NCI-H2227 (cell line): ENCODE measurements around the gene MIS18BP1.
"Not testable (repeated sequence)": the region's sequence is repeated elsewhere in the genome, so short reads cannot be mapped to it uniquely, and the experiment has no call there.

Experiments
- DNase-seq: peaks from one replicate; lab custom pipeline; 2025; ENCODE audit not compliant: unreplicated experiment; lab: John Stamatoyannopoulos, UW

MIS18BP1 gene

DNA sequence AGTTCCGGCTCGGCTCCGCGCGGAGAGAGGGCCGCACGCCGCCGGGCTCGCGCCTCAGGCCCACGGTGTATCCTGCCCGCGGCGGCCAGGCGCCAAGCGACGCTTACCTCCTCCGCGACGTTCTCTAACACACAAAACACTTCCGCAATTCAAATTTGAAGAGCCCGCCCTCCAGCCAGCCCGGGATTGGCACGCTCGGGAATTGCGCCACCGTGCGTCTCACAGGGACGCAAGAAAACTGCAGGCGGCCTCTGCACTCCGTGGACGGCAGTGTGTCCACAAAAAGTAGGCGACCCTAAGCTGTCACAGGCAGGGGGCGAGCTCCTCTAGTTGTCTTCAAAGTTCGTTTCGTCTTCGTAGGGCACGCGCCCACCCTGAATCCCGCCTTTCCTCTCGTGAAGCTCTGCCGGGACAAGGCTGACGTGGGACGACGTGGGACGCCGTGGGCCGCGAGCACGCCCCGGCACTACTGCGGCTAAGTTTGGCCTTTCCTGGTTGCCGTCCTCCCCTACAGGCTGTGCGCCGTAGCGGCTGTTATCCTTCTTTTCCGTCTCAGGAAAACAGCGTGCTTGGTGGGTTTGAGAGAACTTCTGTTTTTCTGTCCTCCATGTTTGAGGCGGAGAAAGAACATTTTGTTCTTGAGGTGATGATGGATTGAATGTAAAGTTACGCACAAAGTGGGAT, at the start of gene MIS18BP1:
TSS of gene MIS18BP1 (minus strand) at position 133 of the 684 bp plus-strand sequence. CDS start 5,916 bp downstream, outside the sequence.
- peak; percentile 98 for DNase-seq

DNA sequence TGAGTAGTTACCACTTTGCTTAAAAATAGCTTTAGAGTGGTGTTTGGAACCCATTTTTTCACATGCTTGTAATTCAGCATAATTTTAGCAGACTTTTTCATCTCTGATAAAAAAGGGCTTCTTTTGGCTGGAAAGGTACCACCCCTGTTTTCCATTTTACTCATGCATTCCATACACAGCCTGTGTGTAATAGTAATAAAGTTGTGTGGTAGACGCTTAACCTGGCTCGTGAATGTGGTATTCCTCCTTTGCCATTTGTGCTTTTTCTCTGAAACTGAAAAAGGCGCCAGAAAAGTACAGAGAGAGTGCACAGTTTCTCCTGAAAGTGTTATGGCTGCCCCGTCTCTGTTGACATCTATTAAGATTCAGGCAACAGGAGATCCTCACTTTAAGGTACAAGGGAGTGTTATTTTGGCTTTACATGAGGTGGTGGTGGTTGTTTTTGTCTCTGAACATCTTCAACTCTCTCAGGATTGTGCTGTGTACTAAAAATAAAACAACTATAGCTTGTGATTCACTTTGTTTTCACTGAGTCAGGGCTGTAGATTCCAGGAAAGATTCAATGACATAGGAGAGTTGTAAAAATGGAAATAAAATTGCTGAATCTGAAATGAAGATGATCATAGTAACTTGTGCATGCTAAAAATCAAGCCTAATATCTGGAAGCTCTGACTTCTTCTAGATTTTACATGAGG, 45.6 kb upstream of the MIS18BP1 start:
- DNase-seq, result no peak

DNA sequence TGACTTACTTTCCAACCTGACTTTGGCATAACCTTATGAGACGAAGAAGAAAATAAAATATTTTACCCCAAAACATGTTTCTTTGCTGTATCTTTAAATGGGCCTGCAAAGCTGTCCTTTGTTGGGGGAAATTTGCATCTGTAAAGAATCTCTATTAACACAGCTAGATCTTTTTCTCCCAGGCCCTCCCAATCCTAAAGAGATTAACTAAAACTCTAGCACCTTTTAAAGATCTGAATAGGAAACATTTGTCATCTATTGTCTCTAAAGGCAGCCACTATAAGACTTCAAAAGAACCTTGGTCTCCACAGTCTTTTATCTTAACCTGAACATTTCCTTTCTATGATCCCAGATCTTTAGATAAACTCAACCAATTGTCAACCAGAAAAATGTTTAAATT, 41.8 kb upstream of the MIS18BP1 start:
- not testable (repeated sequence) for DNase-seq

DNA sequence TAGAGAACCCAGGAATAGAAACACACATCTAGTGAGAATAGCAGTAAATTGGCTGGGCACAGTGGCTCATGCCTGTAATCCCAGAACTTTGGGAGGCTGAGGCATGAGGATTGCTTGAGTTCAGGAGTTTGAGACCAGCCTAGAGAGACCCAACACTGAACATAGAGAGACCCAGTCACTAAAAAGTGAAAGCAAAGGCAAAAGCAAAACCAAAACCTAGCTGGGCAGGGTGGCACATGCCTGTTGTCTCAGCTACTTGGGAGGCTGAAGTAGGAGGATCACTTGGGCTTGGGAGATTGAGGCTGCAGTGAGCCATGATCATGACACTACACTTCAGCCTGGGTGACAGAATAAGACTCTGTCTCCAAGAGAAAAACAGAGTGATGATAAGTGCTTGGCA, 37.5 kb upstream of the MIS18BP1 start:
- DNase-seq, result no peak

DNA sequence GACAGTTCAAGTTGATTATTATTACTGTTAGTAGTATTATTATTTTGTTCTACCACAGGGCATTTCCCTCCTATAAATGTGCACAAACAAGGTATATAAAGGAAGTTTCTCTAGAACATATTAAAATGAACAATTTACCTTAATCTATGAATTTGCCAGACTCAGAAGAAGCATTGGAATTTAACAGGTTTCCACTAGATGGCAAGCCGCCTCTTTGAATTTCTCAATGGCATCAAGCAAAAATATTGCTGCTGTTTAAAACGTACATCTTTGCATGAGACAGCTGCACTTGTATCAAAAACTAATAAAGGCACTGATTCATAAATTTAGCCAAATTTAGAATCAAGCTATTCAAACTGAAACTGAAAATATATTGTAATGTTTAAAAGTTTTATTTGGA, 34.6 kb upstream of the MIS18BP1 start:
- DNase-seq, result no peak

DNA sequence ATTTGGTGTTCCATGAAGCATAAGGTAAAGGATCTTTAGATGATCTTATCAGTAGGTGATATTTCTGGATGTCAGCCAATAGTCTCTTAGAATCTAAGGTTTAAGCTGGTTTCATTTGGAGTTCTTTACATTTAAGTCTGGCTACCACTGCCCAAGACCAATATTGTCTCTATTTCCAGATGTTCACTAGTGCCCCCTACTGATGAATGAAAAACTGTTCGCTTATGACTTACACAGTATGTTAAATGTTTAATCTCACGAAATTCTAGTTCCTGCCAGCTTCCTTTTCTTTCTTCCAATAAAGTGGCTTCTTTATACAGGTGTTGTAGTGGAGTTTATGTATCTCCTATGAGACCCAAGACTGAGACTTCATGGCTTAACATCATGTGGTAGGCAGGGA, 31.8 kb upstream of the MIS18BP1 start:
- no peak for DNase-seq

DNA sequence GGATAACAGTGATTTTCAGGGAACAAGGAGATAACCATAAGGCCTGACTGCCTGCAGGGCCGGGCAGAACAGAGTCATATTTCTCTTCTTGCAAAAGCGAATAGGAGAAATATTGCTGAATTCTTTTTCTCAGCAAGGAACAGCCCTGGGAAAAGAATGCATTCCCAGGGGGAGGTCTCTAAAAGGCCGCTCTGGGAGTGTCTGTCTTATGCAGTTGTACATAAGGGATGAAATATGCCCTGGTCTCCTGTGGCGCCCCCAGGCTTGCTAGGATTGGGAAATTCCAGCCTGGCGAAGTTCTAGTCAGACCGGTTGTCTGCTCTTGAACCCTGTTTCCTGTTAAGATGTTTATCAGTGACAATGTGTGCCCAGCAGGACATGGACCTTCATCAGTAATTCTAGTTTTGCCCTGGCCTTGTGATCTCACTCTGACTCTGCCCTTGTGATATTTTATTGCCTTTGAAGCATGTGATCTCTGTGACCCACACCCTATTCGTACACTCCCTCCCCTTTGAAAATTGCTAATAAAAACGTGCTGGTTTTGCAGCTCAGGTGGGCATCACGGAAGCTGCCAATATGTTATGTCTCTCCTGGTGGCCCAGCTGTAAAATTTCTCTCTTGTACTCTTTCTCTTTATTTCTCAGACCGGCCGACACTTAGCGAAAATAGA, 28.9 kb upstream of the MIS18BP1 start:
- DNase-seq, result not testable (repeated sequence)

DNA sequence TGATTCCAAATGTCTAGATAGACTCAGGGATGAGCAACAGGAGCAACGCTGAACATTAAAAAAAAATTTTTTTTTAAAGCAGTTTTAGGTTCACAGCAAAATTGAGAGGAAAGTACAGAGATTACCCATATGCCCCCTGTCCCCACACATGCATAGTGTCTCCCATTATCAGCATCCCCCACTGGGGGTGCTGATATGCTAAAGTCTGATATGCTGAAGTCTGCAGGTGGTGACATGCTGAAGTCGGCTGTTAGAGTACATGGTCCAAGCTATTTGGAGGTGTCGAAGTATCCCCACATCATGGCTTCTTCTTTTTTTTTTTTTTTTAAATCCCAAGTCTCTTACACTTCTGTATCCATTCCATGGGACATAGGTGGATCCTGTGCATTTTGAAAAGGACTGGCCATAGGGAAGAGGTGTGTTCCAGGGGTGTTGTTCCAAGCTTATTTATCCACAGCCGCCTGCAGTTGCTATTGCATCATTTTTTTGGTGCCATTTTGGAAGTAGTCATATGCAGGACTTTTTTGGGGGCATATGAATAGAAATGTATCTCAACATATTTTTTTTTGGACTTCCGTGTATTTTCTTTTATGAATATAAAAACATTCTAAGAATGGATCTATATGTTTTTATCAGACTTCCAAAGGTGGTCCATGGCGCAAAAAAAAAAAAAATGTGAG, 19.0 kb upstream of the MIS18BP1 start:
- DNase-seq, result no peak

DNA sequence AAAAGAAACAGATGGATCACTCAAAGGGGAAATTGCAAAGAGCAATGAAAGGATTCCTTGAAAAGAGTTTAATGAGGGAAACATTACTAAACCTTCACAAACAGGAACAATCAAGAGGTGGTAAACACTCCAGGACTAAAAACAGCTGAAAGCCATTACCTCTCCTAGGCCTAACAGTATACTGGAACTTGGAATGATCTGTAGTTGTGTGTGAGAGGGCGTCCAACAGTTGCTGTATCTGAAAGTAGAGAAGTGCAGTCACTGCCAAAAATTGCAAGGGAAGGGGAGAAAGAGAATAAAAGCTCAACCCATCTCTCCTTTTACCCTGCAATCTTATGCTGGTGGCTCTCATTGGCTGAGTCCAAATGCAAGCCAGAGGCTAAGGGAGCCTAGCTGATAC, 17.0 kb upstream of the MIS18BP1 start:
- DNase-seq, result no peak

DNA sequence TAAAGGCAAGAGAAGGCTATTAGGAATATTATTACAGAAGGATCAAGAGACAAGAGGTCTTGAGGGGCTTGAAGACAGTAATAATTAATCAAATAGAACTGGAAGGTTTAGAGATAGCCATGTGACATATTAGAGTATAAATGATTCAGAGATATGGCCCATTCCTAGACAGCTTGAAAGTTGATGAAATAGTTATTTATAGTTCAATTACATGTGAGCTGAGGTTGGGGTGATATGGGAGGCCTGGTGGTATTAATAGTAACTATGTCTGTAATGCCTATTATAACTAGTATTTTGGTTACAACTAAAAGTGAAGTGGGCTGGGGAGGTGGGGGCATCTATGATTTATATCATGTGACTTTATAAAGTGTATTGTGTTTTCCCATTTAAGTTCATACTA, 14.1 kb upstream of the MIS18BP1 start:
- no peak for DNase-seq

DNA sequence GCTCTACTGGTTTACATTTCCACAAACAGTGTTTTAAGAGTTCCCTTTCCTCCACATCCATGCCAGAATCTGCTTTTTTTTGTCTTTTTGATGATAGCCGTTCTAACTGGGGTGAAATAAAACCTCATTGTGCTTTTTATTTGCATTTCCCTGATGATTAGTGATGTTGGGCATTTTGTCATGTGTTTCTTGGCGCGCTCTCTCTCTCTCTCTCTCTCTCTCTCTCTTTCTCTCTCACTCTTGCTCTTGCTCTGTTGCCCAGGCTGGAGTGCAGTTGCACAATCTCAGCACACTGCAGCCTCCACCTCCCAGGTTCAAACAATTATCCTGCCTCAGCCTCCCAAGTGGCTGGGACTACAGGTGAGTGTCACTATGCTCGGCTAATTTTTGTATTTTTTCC, 9.6 kb upstream of the MIS18BP1 start:
- no peak for DNase-seq

DNA sequence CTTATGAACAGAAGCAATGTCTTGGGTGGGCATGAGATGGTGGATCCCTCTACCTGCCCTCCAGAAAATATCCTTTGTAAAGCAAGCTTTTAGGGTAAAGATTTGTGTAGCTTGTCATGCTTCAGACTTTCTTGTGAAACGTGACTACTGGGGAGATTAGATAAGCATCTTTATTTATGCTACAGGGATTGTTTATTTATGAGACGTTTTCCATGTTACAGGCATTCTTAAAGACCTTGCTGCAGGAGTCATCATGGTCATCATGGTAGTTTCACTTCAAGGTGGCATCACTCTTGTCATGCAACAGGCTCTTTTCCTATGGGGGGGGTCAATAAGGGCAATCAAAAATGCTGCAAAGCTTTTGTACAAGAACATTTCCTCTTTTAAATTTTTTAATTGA, 8.2 kb upstream of the MIS18BP1 start:
- no peak for DNase-seq

DNA sequence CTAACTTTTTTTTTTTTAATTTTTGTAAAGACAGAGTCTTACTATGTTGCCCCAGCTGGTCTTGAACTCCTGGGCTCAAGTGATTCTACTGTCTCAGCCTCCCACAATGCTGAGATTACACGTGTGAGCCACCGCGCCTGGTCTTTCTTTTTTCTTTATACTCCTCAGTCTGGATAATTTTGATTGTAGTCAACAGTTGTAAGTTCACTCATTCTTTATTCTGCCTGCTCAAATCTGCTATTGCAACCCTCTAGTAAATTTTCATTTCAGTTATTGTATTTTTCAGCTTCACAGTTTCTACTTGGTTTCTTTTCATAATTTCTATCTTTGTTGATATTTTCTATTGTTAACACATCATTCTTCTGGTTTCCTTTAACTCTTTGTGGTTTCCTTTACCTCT, 5.8 kb upstream of the MIS18BP1 start:
- no peak for DNase-seq

DNA sequence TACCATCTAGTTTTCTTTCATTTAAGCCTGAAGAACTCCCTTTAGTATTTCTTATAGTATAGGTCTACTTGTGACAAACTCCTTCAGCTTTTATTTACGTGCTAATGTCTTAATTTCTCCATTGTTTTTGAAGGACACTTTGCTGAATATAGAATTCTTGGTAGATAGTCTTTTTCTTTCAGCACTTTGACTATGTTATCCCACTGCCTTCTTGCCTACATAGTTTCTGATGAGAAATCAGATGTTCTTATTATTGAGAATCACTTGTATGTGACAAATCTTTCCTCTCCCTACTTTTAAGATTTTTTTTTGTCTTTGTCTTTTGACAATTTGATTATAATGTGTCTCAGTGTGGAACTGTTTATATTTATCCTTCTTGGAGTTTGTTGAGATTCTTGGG, 5.1 kb upstream of the MIS18BP1 start:
- no peak for DNase-seq

DNA sequence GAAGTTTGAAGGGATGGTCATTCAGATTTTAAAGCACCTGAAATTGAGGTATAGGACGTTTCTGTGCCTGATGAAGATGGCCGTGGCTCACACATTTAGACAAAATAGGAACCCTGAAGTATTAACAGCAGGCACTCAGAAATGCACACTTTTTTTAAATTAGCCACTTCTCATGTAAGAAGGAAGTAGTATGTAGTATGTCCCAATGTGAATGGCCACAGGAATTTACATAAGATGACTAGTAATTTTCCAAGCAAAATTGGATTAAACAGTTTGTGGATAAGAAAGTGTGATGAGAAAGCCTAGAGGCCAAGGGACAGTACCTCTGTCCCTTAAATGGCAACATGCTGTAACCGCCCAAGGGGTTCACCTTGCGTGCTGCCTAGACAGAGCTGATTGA, 1.8 kb upstream of the MIS18BP1 start:
- no peak for DNase-seq

DNA sequence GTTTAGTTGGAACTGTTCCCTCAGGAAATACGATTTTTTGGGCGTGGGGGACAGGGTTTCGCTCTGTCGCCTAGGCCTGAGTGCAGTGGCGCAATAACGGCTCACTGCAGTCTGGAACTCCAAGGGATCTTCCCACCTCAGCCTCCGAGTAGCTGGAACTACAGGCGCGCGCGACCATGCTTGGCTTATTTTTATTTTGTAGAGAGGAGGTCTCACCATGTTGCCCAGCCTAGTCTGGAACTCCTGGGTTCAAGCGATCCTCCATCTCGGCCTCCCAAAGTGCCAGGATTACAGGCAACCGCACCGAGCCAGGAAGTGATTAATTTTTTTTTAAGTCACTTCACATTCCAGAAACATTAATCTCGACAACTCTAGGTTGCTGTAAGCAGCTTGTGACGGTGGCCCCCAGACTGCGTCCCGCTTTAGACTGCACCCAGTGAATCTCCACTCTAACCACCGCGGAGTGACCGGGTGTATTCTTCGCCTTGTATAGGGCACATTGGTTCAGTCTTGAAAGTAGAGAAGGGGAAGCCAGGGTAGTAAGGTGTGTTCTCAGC, 830 bp upstream of the MIS18BP1 start:
- peak; percentile 64 for DNase-seq

DNA sequence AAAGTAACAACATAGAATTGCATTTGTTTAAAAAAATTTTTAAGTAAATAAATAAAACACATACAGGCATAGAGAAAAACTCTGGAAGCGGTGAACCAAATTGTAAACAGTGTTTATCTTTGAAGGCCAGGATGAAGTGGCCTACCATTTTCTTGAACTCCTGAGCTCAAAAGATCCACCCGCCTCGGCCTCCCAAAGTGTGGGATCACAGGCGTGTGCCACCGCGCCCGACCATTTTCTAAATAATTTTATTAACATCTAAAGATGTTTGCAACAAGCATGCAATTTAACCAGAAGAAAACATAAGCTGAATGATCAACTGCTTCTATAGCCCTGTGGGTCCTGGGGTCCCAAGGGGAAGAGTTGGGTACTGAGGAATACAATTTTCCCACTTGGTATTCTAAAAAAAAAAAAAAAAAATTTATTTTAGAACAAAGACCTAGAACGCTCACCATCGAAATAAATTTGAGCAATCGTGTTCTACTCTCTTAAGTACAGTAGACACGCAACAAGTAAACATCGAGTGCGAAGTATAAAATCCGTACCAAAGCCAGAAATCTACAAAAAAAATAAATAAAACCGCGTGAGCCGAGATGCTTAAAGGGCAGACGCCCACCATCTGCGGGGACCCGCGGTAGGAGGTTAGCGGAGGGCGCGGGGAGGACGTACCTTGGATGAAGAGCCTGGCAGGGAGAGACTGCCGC, 484 bp downstream of the MIS18BP1 start:
- DNase-seq, result peak; percentile 46

DNA sequence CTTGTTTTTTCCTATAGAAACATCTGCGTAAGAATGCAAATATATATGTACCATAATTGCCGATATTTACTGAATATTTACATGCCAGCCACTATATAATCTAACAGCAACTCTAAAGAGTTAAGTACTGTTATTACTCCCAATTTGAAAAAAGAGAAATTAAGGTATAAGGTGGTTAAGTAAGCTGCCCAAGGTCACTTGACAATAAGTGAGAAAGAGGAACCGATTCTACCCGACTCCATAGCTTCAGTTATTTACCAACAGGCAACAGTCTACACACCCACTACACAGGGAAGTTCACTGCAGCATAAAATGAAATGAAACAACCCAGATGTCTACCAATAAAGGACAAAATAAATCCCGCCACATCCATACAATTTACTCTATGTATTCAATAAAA, 1.1 kb downstream of the MIS18BP1 start:
- DNase-seq, result peak; percentile 6

DNA sequence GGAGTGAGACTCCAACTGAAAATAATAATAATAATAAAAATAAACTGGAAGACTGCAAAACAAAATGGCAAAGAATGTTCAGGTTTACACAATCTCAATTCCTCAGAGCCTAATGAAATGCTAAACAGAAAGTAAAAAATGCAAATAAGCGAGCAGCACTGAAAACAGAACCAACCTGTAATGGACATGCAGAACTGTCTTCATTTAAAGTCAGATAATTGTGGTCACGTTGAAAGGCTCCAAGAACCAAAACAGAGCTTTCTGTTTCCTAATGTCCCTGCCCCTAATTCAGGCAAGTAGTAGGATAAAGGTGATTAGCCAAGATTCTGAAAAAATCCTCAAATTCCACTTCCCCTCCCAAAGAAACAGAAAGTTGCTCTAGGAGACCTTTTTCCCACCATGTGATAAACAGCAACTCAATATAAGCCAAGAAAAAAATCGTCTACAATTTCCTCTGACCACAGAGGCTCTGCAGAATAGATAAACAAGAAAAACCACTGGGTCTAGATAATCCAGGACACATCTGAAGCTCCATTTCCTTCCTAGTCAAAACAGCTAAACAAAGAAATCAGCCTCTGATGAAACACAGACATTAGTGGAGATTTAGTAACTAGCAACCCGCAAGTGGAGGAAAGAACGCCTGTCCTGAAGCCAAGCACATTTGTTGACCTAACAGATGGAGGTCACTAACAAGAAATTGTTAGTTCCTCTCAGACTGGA, 3.0 kb downstream of the MIS18BP1 start:
- DNase-seq, result no peak

DNA sequence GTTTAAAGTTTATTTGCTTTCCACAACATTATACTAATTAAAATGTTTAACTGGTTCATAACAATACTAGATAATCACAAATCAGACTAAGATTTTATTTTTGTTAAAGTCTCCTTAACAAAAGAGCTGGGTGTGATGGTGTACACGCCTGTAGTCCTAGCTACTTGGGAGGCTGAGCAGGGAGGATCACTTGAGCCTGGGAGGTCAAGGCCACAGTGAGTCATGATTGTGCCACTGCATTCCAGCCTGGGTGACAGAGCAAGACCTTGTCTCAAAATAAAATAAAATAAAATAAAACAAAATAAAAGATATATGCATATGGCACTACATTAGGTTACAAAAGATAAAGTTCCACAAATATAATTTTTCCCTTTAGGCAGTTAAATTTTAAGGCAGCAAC, 5.6 kb downstream of the MIS18BP1 start:
- DNase-seq, result no peak
